ENCODE data around the gene RDH16. TPM values are rescaled to one million over a fixed set of nuclear protein-coding genes. Genes with fewer than 3 reads are reported as not detected.

The RDH16 gene
- total and polyA plus RNA-seq, 7 donors, result under 0.01 to 1.1 (median 0.27) TPM; not detected in 2

DNA sequence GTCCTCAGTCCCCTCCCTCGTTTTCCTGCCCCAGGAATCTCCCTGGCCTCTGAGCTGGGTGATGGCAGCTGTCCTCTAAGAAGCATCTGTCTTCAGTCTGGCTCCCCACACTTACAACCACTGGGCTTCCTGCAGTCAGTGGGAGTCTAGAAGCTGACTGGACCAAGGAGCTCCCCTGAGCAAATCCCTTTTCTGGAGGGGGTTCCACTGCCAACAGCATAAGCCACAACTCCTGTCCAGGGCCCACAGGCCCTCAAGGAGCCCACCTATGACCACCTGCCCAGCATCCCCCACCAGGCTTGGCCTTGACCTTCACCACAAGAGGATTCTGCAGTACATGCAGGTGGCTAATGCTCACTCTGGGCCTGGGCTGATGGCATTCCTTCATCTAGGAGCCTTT, 4.1 kb downstream of the RDH16 start:
- no peak for DNase-seq
- Histone ChIP-seq H3K4me3 (no peak overlapping the region), H3K4me1 (no peaks in the 10 kb centered on the region), H3K9me3 (peaks cover 0 to under 1% (median 0%) of the 10 kb centered on the region in 4 donors), H3K36me3 (no peaks in the 10 kb centered on the region), H3K27ac (no peak overlapping the region), H3K27me3 (no peaks in the 10 kb centered on the region)
- TF ChIP-seq, protein P1, sequence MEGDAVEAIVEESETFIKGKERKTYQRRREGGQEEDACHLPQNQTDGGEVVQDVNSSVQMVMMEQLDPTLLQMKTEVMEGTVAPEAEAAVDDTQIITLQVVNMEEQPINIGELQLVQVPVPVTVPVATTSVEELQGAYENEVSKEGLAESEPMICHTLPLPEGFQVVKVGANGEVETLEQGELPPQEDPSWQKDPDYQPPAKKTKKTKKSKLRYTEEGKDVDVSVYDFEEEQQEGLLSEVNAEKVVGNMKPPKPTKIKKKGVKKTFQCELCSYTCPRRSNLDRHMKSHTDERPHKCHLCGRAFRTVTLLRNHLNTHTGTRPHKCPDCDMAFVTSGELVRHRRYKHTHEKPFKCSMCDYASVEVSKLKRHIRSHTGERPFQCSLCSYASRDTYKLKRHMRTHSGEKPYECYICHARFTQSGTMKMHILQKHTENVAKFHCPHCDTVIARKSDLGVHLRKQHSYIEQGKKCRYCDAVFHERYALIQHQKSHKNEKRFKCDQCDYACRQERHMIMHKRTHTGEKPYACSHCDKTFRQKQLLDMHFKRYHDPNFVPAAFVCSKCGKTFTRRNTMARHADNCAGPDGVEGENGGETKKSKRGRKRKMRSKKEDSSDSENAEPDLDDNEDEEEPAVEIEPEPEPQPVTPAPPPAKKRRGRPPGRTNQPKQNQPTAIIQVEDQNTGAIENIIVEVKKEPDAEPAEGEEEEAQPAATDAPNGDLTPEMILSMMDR (IDR thresholded peaks at IDR 0.05), result no peak
- TF ChIP-seq POLR2A (IDR thresholded peaks at IDR 0.05), result no peak
- TF ChIP-seq EP300 (IDR thresholded peaks at IDR 0.05), result no peak
- TF ChIP-seq POLR2AphosphoS5 (IDR thresholded peaks at IDR 0.05), result no peak
- intact Hi-C loops (cut with DNase I), result no loop called here
- 21 to 24% methylated on average over 1 of the region's 1 CpG for WGBS, 2 donors

DNA sequence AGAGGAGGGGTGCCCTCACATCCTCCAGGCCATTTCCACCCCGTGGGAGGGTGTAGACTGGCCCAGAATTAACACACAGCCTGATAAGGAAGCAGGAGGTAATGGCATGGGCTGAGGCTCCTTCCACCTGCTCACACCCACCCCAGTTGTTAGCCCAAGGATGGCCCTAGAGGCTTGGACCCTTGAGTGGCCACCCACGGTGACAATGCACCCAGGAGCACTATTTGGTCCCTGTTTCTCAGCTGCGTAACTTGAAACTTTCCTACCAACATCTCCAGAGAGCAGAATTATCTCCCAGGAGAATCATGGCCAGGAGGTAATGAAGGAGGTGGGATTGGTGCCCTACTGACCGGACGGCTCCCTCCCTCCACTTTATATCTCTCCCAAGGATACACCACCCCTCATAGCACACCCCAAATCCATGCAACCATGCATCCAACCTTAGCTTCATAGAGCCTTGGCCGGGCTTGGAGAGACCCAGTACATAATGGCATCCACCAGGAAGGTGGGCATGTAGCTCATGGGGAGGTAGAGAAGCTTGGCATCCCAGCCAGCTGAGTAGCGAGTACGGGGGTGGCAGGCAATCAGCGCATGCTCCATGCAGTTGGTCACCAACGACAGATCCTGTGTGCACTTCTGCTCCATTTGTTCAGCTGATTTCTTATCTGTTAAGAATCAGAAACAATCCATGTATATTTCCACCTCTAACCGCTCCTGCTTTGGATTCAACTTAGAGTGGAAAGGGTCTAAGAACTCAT, 5.6 kb downstream of the RDH16 start:
- Histone ChIP-seq H3K27ac (no peak overlapping the region), H3K4me3 (no peak overlapping the region), H3K4me1 (no peaks in the 10 kb centered on the region), H3K27me3 (no peaks in the 10 kb centered on the region), H3K9me3 (no peaks in the 10 kb centered on the region), H3K36me3 (no peaks in the 10 kb centered on the region)
- TF ChIP-seq POLR2A (IDR thresholded peaks at IDR 0.05) (no peak), EP300 (IDR thresholded peaks at IDR 0.05) (no peak)
- no peak for DNase-seq
- WGBS, 2 donors, result 84 to 91% methylated on average over 11 of the region's 11 CpGs
- intact Hi-C loops (cut with DNase I), result no loop called here

DNA sequence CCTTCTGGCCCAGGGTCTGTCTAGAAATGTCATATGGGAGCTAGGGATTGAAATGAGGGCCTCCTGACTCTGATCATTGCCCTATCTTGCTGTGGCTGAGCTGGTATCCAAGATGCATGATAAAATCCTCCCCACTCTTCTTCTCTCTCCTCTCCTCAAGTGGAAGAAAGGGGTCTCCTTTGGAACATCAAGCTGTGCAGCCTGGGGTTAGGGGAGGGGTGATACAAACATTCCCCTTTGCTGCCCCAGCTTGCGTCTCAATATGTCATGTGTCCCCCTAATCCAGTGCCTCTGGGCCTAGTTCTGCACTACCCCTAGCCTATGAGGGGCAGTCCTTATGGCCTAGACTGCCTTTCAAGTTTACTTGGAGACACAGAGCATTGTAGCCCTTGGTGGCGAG, 8.5 kb downstream of the RDH16 start:
- Histone ChIP-seq H3K9me3 (no peaks in the 10 kb centered on the region), H3K36me3 (no peaks in the 10 kb centered on the region), H3K27ac (no peak overlapping the region), H3K4me3 (no peak overlapping the region), H3K27me3 (no peaks in the 10 kb centered on the region), H3K4me1 (no peaks in the 10 kb centered on the region)
- TF ChIP-seq POLR2AphosphoS5 (IDR thresholded peaks at IDR 0.05), result no peak
- TF ChIP-seq EP300 (IDR thresholded peaks at IDR 0.05), result no peak
- no peak for TF ChIP-seq POLR2A (IDR thresholded peaks at IDR 0.05)
- TF ChIP-seq, protein P1 (IDR thresholded peaks at IDR 0.05), result no peak
- intact Hi-C loops (cut with DNase I), result no loop called here
- 97 to 99% methylated on average over 2 of the region's 2 CpGs for WGBS, 2 donors
- DNase-seq, result no peak

DNA sequence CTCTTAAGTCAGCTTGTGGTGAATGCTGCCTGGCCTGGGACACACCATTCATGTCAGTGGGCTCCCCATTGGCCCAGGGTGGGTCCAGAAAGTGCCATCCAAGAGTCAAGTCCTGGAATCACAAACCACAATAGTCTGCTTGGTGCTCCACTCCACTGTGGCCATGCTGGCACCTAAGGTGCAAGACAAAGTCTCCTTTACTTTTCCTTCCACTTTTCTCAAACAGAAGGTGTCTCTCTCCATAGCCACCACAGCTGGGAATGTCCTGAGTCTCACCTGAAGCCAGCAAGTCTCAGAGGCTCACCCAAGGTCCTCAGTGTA, 9.0 kb downstream of the RDH16 start:
- no peaks in the 10 kb centered on the region for H3K9me3 ChIP-seq
- no peaks in the 10 kb centered on the region for H3K27me3 ChIP-seq
- no peak overlapping the region for H3K27ac ChIP-seq
- no peaks in the 10 kb centered on the region for H3K36me3 ChIP-seq
- H3K4me3 ChIP-seq, result no peak overlapping the region
- no peak for DNase-seq
- TF ChIP-seq POLR2AphosphoS5 (IDR thresholded peaks at IDR 0.05) (no peak), POLR2A (IDR thresholded peaks at IDR 0.05) (no peak), EP300 (IDR thresholded peaks at IDR 0.05) (no peak)
- TF ChIP-seq, protein P1 (IDR thresholded peaks at IDR 0.05), result no peak
- intact Hi-C loops (cut with DNase I), result no loop called here
- no peaks in the 10 kb centered on the region for H3K4me1 ChIP-seq

DNA sequence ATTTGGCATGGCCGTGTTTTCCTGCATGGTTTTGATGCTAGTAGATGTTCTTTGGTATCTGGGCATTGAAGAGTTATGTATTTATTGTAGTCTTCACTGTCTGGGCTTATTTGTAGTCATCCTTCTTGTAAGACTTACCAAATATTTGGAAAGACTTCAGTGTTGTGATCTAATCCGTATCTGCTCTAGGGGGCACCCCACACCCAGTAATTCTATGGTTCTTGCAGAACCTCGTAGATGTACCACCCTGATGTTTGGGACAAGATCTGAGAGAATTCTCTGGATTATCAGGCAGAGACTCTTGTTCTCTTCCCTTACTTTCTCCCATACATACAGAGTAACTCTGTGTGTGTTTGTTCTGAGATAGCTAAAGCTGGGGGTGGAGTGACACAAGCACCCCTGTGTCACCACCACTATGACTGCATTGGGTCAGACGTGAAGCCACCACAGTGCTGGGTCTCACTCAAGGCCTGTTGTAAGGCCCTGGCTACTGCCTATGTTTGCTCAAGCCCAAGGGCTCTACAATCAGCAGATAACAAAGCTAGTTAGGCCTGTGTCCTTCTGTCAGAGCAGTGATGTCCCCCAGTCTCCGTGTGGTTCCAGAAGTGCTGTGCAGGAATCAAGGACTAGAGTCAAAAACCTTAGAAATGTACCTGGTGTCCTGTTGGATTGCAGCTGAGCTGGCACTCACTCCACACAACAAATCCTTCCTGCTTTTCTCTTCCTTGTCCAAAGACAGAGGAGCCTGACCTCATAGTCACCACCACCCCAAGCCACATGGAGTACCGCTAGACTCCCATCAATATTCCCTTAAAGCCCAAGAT, 9.6 kb downstream of the RDH16 start:
- Histone ChIP-seq H3K9me3 (no peaks in the 10 kb centered on the region), H3K36me3 (no peaks in the 10 kb centered on the region), H3K27me3 (no peaks in the 10 kb centered on the region), H3K27ac (no peak overlapping the region), H3K4me3 (no peak overlapping the region), H3K4me1 (no peaks in the 10 kb centered on the region)
- WGBS, 2 donors, result 89 to 91% methylated on average over 6 of the region's 6 CpGs
- DNase-seq, result no peak
- TF ChIP-seq, protein P1 (IDR thresholded peaks at IDR 0.05), result no peak
- no peak for TF ChIP-seq POLR2AphosphoS5 (IDR thresholded peaks at IDR 0.05)
- TF ChIP-seq EP300 (IDR thresholded peaks at IDR 0.05), result no peak
- TF ChIP-seq POLR2A (IDR thresholded peaks at IDR 0.05), result no peak
- intact Hi-C loops (cut with DNase I), result no loop called here
